ENCODE results near the gene DCLK1. TPM values are rescaled to one million over a fixed set of nuclear protein-coding genes. Genes with fewer than 3 reads are reported as not detected.

DCLK1 gene
- total RNA-seq, 2 donors from 2014 or later, result 2.6 to 8.6 TPM

- H3K27ac ChIP-seq, result no peak overlapping the region
- WGBS, 2 donors, result 55 to 61% methylated on average over 3 of the region's 3 CpGs
- ATAC-seq, result no peak
Measured at GRCh38 chr13:35860661-35861060, 270.5 kb downstream of the DCLK1 start.

GRCh38 chr13:35859981-35860380 lies 271.2 kb downstream of the DCLK1 start:
- DNase-seq, result no peak
- no peak overlapping the region for H3K27ac ChIP-seq
- 30 to 36% methylated on average over 4 of the region's 4 CpGs for WGBS, 2 donors
- no peaks in the 10 kb centered on the region for H3K9me3 ChIP-seq
- H3K4me1 ChIP-seq, result no peaks in the 10 kb centered on the region
- no peak overlapping the region for H3K4me3 ChIP-seq
- no peak for ATAC-seq
- H3K36me3 ChIP-seq (replicated peaks in 1 of 2; ENCODE audit: insufficient read depth in 1 of 2, low read depth in 2 of 2), result no peaks in the 10 kb centered on the region
- H3K27me3 ChIP-seq, result no peaks in the 10 kb centered on the region
- TF ChIP-seq POLR2A (IDR thresholded peaks at IDR 0.05) (no peak), CTCF (IDR thresholded peaks at IDR 0.05) (no peak)
- intact Hi-C loops (cut with DNase I), result no loop called here

More at GRCh38 chr13:35860661-35861060, 270.5 kb downstream of the DCLK1 start:
- Histone ChIP-seq H3K4me1 (no peaks in the 10 kb centered on the region), H3K4me3 (no peak overlapping the region), H3K36me3 (replicated peaks in 1 of 2; ENCODE audit: insufficient read depth in 1 of 2, low read depth in 2 of 2) (no peaks in the 10 kb centered on the region), H3K9me3 (no peaks in the 10 kb centered on the region), H3K27me3 (no peaks in the 10 kb centered on the region)
- intact Hi-C loops (cut with DNase I), result no loop called here
- no peak for DNase-seq
- no peak for TF ChIP-seq CTCF (IDR thresholded peaks at IDR 0.05)
- no peak for TF ChIP-seq POLR2A (IDR thresholded peaks at IDR 0.05)

- H3K4me1 ChIP-seq, result no peaks in the 10 kb centered on the region
- no peaks in the 10 kb centered on the region for H3K36me3 ChIP-seq (replicated peaks in 1 of 2; ENCODE audit: insufficient read depth in 1 of 2, low read depth in 2 of 2)
- ATAC-seq (peak; percentile 50), DNase-seq (no peak)
- TF ChIP-seq POLR2A (IDR thresholded peaks at IDR 0.05) (no peak), CTCF (IDR thresholded peaks at IDR 0.05) (no peak)
- intact Hi-C loops (cut with DNase I), result no loop called here
- H3K4me3 ChIP-seq, result no peak overlapping the region
- H3K9me3 ChIP-seq, result no peaks in the 10 kb centered on the region
- H3K27ac ChIP-seq, result no peak overlapping the region
- WGBS, 2 donors, result 50 to 56% methylated on average over 1 of the region's 1 CpG
- H3K27me3 ChIP-seq, result no peaks in the 10 kb centered on the region
Measured at GRCh38 chr13:35858665-35859064, 272.5 kb downstream of the DCLK1 start.

- TF ChIP-seq CTCF (IDR thresholded peaks at IDR 0.05) (no peak), POLR2A (IDR thresholded peaks at IDR 0.05) (no peak)
- Histone ChIP-seq H3K9me3 (no peaks in the 10 kb centered on the region), H3K4me3 (no peak overlapping the region), H3K27me3 (no peaks in the 10 kb centered on the region), H3K4me1 (no peaks in the 10 kb centered on the region), H3K36me3 (replicated peaks in 1 of 2; ENCODE audit: insufficient read depth in 1 of 2, low read depth in 2 of 2) (no peaks in the 10 kb centered on the region), H3K27ac (no peak overlapping the region)
- intact Hi-C loops (cut with DNase I), result no loop called here
- WGBS, 2 donors, result 32 to 44% methylated on average over 4 of the region's 4 CpGs
- ATAC-seq (no peak), DNase-seq (no peak)
Measured at GRCh38 chr13:35857769-35858168, 273.4 kb downstream of the DCLK1 start.

GRCh38 chr13:35856721-35857364 lies 274.3 kb downstream of the DCLK1 start:
- 36 to 56% methylated on average over 1 of the region's 1 CpG for WGBS, 2 donors
- ATAC-seq, result no peak
- H3K4me1 ChIP-seq, result no peaks in the 10 kb centered on the region

More at GRCh38 chr13:35856721-35857364, 274.3 kb downstream of the DCLK1 start:
- intact Hi-C loops (cut with DNase I), result no loop called here
- Histone ChIP-seq H3K4me3 (no peak overlapping the region), H3K9me3 (no peaks in the 10 kb centered on the region), H3K36me3 (replicated peaks in 1 of 2; ENCODE audit: insufficient read depth in 1 of 2, low read depth in 2 of 2) (no peaks in the 10 kb centered on the region), H3K27me3 (no peaks in the 10 kb centered on the region), H3K27ac (no peak overlapping the region)
- DNase-seq, result no peak
- no peak for TF ChIP-seq POLR2A (IDR thresholded peaks at IDR 0.05)
- TF ChIP-seq CTCF (IDR thresholded peaks at IDR 0.05), result no peak

All from body of pancreas (tissue), 4 donors.